ENCODE data around the gene SLC66A2. TPM values are rescaled to one million over a fixed set of nuclear protein-coding genes. Genes with fewer than 3 reads are reported as not detected.

The SLC66A2 gene
- polyA plus RNA-seq, 1 donor: 23.4 TPM

DNA sequence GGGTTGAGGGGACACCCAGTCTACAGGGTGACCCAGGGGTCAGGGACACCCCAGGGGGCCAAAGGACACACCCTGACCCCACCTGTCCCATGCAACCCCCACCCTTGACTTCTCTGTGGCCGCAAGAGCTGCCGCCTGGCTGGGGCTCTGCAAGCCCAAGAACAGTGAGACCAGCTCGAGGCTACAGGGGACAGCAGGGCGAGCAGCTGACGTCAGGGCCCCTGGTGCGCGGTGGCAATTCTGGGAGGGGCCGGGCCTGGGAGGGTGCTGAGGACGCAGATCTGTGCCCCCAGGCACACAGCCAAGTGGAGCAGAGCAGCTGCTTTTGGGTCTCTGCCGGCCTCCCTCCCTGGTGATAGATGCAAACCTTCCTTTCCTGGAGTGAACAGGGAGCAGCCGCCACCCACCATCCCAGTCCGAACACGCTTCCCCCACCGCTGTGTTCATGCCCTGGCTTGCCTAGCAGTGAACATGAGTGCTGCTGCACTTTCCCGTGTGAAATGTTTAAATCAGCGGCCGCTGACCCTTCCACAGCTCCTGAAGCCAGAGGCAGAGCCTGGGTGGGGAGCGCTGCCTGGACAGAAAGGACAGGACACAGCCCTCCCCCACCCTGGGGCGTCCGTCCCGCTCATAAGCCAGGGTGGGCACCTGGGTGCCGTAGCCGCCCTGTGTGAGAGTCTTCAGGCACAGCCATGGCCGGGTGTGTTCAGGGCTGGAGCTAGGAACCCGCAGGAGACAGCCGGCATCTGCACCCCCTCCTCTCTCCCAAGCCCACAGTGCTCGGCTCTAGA is 46.9 kb downstream of the SLC66A2 start:
- no peak for DNase-seq (ENCODE audit: low read depth)

DNA sequence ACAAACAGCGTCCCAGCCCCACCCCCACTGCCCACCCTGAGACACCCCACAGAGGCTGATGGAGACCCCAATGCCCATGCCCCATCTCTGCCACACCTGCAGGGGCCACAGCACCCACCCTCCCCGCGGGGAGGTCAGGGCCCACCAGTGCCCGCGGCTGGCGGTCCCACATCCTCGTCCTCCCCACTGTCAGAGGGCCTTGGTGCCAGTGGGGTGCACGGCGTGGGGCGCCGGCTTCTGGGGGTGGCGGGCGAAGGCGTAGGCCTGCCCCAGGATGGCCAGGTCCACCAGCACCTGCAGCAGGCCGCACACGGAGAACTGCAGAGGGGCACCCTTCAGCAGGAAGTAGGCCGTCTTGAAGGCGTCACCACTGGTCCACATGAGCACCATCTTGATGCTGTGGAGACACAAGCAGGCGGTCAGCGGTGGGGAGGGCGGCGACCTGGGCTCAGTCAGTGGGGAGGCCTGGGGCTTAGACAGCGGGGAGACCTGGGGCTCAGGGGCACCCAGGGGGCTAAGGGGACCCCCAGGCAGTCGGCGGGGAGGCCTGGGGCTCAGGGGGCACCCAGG is 47.6 kb downstream of the SLC66A2 start:
- DNase-seq (ENCODE audit: low read depth): no peak

DNA sequence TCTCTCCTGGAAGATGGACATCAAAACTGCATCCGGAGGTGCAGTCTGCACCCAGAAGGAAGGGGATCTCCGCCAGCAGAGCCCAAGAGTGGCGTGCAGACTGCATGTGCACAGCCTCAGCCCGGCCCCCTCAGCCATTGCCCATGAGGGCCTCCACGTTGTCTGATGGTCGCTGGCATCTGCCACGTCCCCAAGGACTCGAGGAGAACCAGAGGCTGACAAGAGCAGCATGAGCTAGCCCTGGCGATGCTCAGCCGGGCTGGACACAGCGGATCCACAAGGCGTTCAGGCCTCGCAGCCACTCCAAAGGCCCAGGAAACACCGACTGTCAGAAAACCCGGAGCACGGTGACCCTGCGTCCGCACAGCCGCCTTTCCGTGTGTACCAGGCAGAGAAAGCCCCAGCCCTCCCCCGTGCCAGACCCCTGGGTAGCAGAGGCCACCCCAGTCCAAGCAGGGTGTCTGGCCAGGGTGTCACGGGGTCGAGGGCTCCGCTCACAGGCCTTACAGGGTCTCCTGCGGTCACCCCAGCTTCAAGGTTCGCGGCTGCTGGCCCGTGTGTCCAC is 48.3 kb downstream of the SLC66A2 start:
- no peak for DNase-seq (ENCODE audit: low read depth)

DNA sequence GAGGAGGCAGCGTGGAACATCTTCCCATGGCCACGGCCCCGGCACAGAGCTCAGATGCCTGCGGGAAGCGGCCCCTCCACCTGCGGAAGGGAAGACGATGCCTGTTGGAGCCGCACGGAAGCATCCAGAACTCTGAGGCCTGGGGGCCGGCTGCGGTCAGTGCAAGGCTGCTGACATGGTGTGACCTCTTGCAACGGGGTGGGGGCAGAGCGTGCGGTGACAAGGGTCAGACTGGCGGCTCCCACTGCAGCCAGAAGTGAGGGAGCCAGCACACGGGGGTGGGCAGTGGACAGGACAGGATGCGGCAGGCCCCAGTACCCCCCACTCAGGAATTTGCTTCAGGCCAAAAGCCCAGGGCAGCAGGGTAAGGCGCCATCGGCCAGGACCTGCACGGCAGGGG is 48.8 kb downstream of the SLC66A2 start:
- no peak for DNase-seq (ENCODE audit: low read depth)

DNA sequence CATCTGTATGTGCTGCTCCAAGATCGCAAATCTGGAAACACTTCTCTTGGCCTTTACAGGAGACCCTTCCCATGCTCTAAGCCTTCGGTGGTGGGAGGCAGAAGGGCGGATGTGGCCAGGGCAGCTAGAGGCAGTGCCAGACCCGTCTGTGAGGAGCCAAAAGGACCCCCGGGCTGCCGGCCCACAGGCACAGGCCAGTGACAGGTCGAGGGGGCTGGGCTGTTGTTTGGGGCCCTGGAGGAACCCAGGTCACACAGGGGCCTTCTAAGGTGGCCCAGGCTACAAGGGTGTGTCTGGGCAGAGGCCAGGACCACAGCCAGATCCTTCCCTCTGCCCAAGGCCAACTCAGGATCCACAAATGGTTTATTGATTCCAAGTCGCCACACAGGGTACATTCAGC is 49.4 kb downstream of the SLC66A2 start:
- DNase-seq (ENCODE audit: low read depth): no peak

DNA sequence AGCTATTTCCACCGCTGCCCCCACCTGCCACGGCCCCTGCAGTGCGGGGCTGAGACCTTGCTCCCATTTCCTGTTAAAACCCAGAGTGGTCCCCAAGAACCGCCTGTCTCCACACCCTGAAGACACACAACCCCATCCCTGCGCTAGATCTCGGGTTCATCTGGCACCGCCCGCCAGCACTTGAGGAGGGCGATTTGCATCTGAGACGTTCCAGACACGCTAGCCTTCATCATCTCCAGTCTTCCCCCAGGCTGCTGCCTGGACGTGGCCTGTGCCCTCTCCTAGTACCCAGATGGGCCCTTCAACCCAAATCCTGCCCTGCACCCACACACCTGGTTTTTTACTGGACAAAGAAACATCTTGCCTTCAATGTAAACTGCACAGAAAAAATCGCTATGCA is 49.8 kb downstream of the SLC66A2 start:
- DNase-seq (ENCODE audit: low read depth): no peak

DNA sequence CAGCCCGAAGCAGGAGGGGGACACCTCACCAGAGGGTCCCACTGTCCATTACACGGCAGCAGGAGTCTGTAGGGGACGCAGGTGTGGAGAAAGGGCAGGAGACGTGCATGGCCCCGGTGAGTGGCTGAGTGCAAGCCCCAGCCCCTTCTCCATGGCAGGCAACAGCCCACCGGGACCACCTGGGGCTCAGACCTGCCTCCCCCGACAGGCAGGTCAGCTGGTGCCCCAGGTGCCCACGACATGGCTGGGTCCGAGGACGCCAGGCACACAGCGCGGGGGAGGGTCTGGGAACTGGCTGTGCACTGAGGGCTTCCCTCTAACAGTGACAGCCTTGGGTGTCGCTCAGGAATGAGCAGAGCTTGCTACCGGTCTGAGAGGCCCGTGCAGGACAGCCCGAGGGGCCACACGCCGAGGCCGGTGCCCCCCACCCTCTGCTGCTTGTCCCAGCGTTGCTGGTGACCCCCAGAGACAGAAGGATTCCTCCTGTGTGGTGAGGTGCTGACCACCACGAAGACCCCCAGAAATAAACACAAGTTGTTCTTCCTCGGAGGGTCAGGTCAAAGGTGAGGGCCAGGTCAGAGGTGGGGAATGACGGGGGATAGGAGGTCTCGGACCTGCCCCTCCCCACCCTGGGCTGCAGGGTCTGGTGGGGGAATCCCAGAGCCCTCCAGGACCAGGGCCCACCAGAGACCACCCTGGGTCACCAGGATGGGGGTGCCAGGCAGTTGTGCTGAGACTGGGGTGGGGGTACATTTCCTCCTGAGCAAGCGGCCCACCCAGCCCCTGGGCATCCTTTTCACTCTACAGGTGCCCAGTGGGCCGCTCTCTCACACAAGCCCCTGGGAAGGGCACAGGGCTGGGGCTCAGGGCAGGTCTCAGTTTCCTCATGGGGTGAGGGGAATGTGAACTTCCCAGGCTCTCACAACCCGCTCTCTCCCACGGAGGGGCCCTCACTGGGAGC is 50.6 kb downstream of the SLC66A2 start:
- DNase-seq (ENCODE audit: low read depth): no peak

DNA sequence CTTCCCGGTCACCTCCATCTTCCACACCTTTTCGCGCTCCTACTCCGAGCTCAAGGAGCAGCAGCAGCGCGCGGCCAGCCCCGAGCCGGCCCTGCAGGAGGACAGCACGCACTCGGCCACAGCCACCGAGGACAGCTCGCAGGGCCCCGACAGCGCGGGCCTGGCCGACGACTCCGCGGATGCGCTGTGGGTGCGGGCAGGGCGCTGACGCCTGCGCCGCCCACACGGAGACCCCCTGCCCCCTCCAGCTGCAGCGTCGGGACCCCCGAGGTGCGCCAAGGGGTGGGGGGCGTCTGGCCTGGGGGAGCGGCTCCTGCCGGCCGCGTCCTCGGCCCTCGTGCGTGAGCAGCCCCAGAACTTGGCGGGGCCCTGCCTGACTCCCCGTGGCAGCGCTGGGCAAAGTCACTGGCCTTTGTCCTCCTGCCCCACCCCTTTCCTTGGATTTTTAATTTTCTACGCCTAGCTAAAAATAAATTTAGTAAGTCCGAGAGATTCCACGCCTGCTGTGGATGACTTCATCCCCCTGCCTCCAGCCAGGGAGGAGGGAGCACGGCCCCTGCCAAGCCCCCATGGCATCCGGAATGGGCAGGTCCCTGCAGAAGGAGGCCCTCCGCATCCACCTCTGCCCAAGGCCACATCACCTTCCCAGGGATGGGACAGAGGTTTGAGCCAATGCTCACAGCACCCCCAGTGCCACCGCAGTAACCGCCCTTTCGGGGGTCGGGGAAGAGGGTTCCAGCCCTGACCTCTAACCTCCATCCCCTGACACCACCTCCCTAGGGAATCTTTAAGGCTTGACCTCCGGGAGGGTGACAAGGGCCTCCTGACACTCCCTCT is 51.6 kb downstream of the SLC66A2 start:
- DNase-seq (ENCODE audit: low read depth): no peak

DNA sequence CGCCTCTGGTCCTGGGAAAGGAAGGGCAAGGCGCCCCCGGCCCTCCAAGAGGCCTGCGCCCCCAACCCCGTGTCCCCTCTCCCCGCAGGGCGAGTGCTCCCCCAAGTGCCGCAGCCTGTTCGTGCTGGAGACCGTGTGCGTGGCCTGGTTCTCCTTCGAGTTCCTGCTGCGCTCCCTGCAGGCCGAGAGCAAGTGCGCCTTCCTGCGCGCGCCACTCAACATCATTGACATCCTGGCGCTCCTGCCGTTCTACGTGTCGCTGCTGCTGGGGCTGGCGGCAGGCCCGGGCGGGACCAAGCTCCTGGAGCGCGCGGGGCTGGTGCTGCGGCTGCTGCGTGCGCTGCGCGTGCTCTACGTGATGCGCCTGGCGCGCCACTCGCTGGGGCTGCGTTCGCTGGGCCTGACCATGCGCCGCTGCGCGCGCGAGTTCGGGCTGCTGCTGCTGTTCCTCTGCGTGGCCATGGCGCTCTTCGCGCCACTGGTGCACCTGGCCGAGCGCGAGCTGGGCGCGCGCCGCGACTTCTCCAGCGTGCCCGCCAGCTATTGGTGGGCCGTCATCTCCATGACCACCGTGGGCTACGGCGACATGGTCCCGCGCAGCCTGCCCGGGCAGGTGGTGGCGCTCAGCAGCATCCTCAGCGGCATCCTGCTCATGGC is 52.4 kb downstream of the SLC66A2 start:
- DNase-seq (ENCODE audit: low read depth): no peak

DNA sequence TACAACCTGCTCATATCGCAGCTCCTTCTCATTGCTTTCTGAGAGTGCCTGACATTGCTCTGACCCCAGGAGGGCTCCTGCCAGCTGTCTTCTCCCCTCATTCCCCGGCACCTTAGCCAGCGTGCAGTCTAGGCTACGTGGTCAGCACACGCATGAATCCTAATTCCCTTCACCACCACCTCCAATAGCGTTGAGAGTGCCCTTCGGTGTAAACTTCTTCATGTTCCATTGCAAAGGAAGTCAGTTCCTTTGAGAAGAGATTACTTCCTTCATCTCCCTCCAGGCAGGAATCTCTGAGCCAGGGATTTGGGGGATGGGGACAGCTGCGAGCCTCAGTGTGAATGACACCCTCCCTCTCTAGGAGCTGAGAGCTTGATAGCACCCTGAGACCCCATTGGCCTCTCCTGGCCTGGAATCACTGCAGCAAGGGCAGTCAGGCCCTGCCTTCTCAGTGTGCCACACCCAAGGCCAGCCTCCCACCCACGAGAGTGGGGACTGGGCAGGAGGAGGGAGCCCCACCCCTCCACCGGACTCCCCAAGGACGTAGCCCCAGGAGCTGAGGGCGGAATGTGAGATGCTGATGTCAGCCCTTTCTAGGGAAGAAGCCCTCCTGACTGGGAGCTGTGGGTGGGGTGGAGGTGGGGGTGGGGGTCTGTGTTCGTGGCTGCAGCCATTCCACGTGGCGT is 53.4 kb downstream of the SLC66A2 start:
- DNase-seq (ENCODE audit: low read depth): no peak

DNA sequence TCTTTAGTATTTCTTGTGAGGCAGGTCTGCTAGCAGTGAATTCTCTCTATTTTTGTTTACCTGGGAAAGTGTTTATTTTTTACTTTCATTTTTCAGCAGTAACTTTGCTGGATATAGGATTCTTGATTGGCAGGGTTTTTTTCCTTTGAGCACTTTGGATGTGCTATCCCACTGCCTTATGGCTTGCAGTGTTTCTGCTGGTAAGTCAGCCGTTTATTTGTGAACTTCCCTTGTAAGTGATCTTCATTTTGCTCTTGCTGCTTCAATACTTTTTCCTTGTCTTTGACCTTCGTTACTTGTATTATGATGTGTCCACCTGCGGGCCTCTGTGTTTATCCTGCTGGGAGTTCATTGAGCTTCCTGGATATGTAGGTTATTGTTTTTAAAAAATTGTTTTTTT is 54.7 kb downstream of the SLC66A2 start:
- no peak for DNase-seq (ENCODE audit: low read depth)

DNA sequence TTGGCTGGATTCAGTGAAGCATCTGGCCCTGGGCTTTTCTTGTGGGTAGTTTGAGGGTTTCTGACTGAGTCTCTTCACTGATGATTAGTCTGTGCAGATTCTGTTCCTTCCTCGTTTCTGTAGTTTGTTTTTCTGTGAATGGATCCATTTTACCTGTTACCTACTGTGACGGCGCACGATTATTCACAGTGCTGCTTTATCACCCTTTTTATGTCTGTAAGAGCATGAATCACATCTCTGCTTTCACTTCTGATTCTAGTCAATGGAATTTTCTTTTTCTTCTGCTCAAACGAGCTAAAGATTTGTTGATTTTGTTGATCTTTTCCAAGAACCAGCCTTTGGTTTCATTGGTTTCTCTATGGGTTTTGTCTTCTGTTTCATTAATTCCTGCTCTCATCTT is 60.8 kb downstream of the SLC66A2 start:
- DNase-seq (ENCODE audit: low read depth): no peak

DNA sequence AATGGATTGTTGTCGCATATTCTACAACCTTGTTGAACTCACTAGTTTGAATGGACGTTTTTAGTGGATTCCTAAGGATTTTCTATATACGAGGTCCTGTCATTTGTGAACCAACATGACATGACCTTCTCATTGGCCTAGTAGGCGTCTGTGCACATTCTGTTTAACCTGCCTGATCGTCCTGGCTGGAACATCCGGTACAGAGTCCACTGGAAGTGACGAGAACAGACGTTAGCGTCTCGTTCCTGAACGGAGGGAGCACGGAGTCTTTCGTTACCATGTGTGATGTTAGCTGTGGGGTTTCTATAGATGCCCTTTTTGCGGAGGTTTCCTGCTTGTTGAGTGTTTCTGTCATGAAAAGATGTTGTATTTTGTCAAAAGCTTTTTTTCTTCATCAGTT is 61.9 kb downstream of the SLC66A2 start:
- DNase-seq (ENCODE audit: low read depth): no peak

DNA sequence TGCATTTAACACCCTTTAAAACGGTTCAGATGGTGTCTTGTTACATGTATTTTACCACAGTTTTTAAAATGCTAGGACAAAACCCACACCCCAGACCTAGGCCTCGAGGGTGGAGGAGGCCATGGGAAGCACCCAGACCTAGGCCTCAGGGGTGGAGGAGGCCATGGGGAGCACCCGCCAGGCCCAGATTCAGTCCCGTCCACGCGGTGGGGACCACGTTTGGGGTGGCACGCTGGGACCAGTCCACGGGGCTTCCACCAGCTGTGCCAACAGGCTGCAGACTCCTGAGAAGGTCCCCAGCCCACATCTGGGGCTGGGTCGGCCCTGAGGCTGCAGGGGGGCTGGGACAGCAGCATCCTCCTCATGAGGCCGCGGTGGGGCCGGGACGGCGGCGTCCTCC is 63.4 kb downstream of the SLC66A2 start:
- DNase-seq (ENCODE audit: low read depth): no peak

DNA sequence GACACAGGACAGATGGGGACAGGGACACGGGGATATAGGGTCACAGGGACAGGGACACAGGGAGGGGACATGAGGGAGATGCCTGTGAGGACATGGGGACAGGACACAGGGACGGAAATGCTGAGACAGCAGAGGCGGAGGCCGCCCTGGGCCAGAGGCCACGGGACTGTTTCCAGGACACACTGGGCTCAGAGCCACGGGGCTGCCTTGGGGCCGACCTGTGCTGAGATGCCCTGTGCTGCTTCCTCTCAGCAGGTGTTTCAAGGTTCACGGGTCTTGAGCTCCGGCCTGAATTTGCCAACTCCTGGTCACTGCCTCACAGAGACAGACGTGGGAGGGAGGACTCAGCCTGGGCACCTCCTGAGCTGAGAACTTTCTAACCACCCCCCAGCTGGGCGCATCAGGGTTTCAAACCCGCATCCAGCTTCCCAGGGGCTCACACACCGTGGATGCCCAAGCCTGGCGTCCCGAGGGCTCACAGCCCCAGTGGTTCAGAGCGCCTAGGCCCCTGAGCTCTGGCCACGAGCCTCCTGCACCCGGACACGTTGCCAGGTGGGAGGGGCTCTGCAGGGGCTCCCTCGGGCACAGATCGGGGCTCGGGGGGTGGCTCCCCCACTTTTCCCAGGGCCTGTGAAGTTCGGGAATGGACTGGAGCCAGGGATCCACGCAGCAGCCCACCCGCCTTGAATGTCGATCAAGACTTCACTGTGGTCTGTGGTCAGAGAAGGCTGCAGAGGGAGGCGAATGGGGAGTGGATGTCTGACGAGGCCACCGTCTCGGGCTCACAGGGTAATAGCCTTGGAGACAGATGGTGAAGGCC is 64.1 kb downstream of the SLC66A2 start:
- DNase-seq (ENCODE audit: low read depth): no peak

DNA sequence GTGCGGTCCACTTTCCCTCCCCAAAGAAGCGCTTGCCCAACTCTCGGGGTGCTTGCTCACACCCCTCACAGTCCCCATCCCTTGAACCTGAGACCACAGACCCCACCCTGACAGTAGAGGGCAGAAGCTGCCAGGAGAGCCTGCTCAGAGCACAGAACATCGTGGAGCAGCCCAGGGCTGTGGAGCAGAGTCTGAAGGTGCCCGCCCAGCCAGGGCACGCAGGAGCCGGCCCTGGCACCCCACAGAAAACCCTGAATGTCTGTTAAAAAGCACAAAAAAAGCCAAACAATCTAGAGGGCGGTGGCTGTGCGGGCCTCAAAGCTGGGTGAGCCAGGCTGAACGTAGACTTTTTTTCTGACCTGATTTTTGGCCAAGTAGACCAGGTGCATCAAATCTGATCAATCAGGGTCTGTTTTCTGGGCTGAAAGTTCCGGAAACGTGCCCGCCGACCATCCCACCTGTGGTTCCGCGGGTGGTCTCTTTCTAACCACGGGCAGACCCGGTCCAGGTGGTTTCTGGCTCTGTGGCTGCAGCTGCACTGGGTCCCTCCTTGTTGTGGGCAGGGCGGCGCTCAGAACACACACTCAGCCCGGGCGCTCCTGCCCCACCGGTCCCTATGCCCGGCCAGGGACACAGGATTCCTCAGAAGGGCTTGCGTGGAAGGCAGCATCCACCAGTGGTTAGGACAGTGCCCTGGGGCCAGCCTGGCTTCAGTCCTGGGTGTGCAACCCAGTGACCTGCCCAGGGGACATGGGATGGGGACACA is 66.3 kb downstream of the SLC66A2 start:
- no peak for DNase-seq (ENCODE audit: low read depth)

DNA sequence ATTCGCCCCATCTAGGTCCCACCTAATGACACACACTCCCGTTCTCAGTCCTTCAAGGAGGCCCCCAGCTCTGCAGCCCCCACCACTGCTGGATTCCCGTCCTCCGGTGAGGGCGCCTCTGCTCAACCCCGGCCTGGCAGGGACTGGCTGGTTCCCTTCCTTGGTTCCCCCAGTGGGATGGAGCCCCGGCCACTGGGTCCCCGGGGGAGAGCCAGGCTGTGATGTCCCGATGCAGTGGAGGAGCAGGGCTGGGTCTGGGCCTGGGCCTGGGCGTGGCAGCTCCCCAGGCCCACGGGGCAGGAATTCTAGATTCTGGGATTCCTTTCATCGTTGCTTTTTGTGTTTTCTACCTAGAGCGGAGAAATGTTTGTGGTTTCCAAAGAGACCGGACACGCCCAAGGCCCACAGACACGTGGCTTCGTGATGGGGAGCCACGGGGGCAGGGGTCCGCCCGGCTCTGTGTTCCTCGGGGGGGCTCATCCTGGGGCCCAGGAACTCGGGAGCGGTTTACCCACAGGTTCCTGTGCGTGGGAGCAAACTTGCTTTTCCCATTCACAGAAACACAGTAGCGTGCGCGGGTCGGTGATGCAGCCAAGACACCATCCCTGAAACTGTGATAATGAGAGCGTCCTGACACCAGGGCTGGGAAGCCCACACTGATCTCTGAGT is 67.0 kb downstream of the SLC66A2 start:
- DNase-seq (ENCODE audit: low read depth): no peak
